HEK293 (cell line): ENCODE data around the gene INPP5A.

Experiments used
- CTCF ChIP-seq: fragments of 450-650 bp; formaldehyde crosslinking; IDR thresholded peaks from 2 replicates; pipeline ENCODE4 v1.5.1; 2016; ENCODE audit warnings: missing biosample characterization, missing genetic modification characterization
- FEZF1 ChIP-seq: fragments of 450-650 bp; formaldehyde crosslinking; IDR thresholded peaks from 2 replicates; pipeline ENCODE4 v1.5.1; 2016; ENCODE audit warnings: missing biosample characterization, missing genetic modification characterization
- GLIS2 ChIP-seq: fragments of 450-650 bp; formaldehyde crosslinking; IDR thresholded peaks from 2 replicates; pipeline ENCODE4 v1.5.1; 2016; ENCODE audit warnings: missing biosample characterization, missing genetic modification characterization
- KLF10 ChIP-seq: fragments of 450-650 bp; IDR thresholded peaks from 2 replicates; pipeline ENCODE4 v1.5.1; 2018; ENCODE audit warnings: missing biosample characterization, mild to moderate bottlenecking, missing genetic modification characterization
- KLF16 ChIP-seq: fragments of 450-650 bp; formaldehyde crosslinking; IDR thresholded peaks from 2 replicates; pipeline ENCODE4 v1.5.1; 2017; ENCODE audit warnings: missing biosample characterization, missing genetic modification characterization
- OVOL3 ChIP-seq: fragments of 450-650 bp; formaldehyde crosslinking; IDR thresholded peaks from 2 replicates; pipeline ENCODE4 v1.5.1; 2016; ENCODE audit warnings: missing biosample characterization, missing genetic modification characterization
- SP2 ChIP-seq: fragments of 450-650 bp; formaldehyde crosslinking; IDR thresholded peaks from 2 replicates; pipeline ENCODE4 v1.5.1; 2016; ENCODE audit warnings: missing biosample characterization, missing genetic modification characterization
- ZFP41 ChIP-seq: fragments of 450-650 bp; formaldehyde crosslinking; IDR thresholded peaks from 2 replicates; pipeline ENCODE4 v1.5.1; 2016; ENCODE audit warnings: missing biosample characterization, missing genetic modification characterization, borderline replicate concordance
- ZNF174 ChIP-seq: fragments of 450-650 bp; formaldehyde crosslinking; IDR thresholded peaks from 2 replicates; pipeline ENCODE4 v1.5.0; 2017; ENCODE audit warnings: missing biosample characterization, mild to moderate bottlenecking, missing genetic modification characterization
- ZNF777 ChIP-seq: fragments of 450-650 bp; formaldehyde crosslinking; IDR thresholded peaks from 2 replicates; pipeline ENCODE4 v1.5.1; 2017; ENCODE audit warnings: missing biosample characterization, missing genetic modification characterization, borderline replicate concordance
- ZNF791 ChIP-seq: fragments of 450-650 bp; formaldehyde crosslinking; IDR thresholded peaks from 2 replicates; pipeline ENCODE4 v1.5.1; 2016; ENCODE audit warnings: missing biosample characterization, missing genetic modification characterization
- ZNF792 ChIP-seq: fragments of 450-650 bp; formaldehyde crosslinking; IDR thresholded peaks from 2 replicates; pipeline ENCODE4 v1.5.1; 2016; ENCODE audit warnings: missing biosample characterization, missing genetic modification characterization
- ZNF830 ChIP-seq: fragments of 450-650 bp; IDR thresholded peaks from 2 replicates; pipeline ENCODE4 v1.5.0; 2018; ENCODE audit warnings: missing biosample characterization, missing genetic modification characterization, low read depth, mild to moderate bottlenecking, moderate library complexity
- TF ChIP-seq, protein P1 (sequence below): fragments of 450-650 bp; formaldehyde crosslinking; IDR thresholded peaks from 2 replicates; pipeline ENCODE4 v1.5.1; 2017; ENCODE audit warnings: missing biosample characterization, missing genetic modification characterization

DNA sequence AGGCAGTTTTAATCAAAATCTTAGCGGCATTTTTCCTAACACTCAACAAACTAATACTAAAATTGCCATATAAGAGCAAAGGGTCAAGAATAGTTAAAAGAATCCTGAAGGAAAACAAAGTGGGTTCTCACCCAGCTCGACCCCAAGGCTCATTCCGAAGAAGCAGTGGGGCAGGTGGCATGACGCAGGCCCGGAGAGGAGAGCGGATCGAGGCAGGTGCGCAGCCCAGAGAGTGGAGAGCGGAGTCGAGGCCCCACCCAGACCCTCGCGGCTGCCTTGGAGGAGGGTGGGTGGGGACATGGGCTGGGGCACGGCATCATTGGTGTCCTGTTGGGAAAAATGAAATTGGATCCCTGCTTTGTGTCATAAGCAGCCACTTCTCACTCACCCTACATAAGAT, 109.8 kb downstream of the INPP5A start:
- TF ChIP-seq FEZF1 (tag by site-specific recombination), result no peak
- TF ChIP-seq ZNF830, result no peak
- TF ChIP-seq SP2 (tag by site-specific recombination), result no peak
- TF ChIP-seq CTCF (tag by site-specific recombination), result no peak
- TF ChIP-seq GLIS2 (tag by site-specific recombination), result no peak
- no peak for TF ChIP-seq ZNF174 (tag by site-specific recombination)
- no peak for TF ChIP-seq ZNF791 (tag by site-specific recombination)
- TF ChIP-seq ZNF792 (tag by site-specific recombination), result no peak
- TF ChIP-seq ZNF777 (tag by site-specific recombination), result no peak
- TF ChIP-seq KLF10, result no peak
- TF ChIP-seq, protein P1, sequence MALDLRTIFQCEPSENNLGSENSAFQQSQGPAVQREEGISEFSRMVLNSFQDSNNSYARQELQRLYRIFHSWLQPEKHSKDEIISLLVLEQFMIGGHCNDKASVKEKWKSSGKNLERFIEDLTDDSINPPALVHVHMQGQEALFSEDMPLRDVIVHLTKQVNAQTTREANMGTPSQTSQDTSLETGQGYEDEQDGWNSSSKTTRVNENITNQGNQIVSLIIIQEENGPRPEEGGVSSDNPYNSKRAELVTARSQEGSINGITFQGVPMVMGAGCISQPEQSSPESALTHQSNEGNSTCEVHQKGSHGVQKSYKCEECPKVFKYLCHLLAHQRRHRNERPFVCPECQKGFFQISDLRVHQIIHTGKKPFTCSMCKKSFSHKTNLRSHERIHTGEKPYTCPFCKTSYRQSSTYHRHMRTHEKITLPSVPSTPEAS (tag by site-specific recombination), result no peak
- TF ChIP-seq ZFP41 (tag by site-specific recombination), result no peak
- no peak for TF ChIP-seq KLF16 (tag by site-specific recombination)
- TF ChIP-seq OVOL3, result no peak
